Mucosa of gallbladder (tissue), 1 donor: ENCODE data around the gene SPIB. TPM values are rescaled to one million over a fixed set of nuclear protein-coding genes. Genes with fewer than 3 reads are reported as not detected.
"Not testable (repeated sequence)": the region's sequence is repeated elsewhere in the genome, so short reads cannot be mapped to it uniquely, and the experiment has no call there.

Experiments
- DNase-seq: peaks from one replicate; pipeline ENCODE4 v3.0.0-alpha.2; 2020; ENCODE audit warnings: low spot score
- total RNA-seq: library from RNA; stranded (reverse); gene quantifications from one replicate; pipeline ENCODE4 v1.2.1, GENCODE V29; 2021
- donor health status: DM: no; HTN: no; CAD: no.

Gene SPIB
- total RNA-seq, 1 donor from 2014 or later = 1.8 TPM

DNA sequence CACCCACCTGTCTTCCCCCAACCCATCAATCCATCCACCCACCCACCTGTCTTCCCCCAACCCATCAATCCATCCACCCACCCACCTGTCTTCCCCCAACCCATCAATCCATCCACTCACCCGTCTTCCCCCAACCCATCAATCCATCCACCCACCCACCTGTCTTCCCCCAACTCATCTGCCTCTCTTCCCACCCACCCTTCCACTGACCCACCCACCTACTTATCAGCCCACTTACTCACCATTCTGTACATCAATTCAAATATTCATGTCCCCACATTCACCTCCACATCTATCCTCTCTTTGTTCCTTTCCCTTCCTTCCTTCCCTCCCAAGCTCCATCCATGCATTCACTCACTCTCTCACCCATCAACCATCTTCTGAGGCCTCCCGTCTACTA lies 20.4 kb downstream of the SPIB start:
- DNase-seq = not testable (repeated sequence)

- DNase-seq = no peak
These were observed 25.3 kb downstream of the SPIB start for GRCh38 chr19:50444059-50444458.

- DNase-seq = no peak
These were observed 28.3 kb downstream of the SPIB start for GRCh38 chr19:50447053-50447452.

DNA sequence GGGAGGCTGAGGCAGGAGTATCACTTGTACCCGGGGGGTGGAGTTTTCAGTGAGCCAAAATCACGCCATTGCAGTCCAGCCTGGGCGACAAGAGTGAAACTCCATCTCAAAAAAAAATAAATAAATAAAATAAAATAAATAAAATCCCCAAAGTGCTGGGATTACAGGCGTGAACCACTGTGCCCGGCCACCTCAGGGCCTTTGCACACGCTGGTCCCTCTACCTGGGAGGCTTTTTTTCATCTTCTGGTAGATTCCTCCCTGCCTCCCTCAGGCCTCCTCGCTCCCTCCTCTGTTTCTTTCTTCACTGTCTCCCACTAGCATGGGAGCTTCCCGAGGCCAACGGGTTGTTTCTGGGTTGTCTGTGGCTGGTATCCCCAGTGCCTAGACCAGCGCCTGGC lies 29.0 kb downstream of the SPIB start:
- DNase-seq = no peak

DNA sequence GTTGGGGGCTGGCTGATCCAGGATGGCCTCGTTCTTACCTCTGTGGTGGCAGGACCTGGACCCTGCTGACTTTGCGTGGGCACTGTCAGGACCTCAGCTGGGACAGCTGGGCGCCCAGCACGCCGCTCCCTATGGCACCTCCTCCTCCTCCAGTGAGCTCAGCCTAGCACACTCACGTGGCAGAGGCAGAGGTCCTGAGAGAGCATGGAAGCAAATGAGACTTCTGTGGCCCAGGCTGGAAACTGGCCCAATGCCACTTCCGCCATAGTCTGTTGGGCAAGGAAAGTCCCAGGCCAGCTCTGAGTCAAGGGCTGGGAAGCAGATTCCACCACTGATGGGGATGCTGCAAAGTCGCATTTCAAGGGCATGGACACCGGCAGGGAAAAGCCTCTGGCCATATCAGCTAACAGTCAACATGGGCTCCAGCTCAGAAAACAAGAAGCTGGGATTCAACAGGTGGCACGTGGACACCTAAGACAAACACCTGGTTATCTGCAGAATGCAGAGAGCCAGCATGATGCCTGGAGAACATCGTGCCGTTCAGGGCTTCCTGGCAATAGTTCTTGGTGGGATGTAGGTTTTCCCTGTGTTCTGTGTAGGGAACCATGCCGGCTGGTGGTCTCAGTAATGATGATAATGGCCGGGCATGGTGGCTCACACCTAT lies 30.6 kb downstream of the SPIB start:
- DNase-seq = no peak

- no peak for DNase-seq
These were observed 31.9 kb downstream of the SPIB start for GRCh38 chr19:50450369-50451222.

- DNase-seq = no peak
These were observed 32.4 kb downstream of the SPIB start for GRCh38 chr19:50451223-50451534.

DNA sequence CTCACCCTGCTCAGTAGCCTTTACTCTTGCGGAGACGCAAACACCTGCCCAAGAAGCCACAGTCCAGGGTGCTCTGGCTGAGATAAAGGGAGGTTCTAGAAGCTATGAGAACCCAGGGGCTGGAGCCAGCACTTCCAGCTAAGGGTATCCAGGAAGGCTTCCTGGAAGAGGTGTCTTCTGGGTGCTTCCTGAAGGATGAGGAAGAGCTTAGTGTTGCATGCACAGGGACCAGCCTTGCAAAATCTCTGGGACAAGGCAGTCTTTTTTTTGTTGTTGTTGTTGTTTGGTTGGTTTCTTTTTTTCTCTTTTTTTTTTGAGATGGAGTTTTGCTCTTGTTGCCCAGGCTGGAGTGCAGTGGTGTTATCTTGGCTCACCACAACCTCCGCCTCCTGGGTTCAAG lies 34.5 kb downstream of the SPIB start:
- no peak for DNase-seq

GRCh38 chr19:50455992-50456391 lies 37.3 kb downstream of the SPIB start:
- DNase-seq = no peak

DNA sequence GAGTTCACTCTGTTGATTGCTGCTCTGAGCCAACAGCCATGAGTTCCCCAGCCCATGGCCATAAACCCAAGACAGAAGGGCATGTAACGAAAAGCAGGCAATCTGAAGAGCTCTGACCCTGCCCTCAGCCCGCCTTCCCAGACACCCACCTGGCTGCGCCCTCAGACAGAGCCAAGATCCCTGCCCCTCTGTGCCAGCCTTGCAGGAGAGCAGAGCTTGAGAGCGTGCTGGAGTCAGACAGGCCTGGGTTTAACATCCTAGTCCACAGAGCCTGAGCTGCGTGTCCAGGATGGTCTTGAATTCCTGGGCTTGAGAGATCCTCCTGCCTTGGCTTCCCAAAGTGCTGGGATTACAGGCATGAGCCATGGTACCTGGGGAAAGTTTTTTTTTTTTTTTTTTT lies 38.6 kb downstream of the SPIB start:
- DNase-seq = no peak

- no peak for DNase-seq
These were observed 39.8 kb downstream of the SPIB start for GRCh38 chr19:50458396-50459066.

DNA sequence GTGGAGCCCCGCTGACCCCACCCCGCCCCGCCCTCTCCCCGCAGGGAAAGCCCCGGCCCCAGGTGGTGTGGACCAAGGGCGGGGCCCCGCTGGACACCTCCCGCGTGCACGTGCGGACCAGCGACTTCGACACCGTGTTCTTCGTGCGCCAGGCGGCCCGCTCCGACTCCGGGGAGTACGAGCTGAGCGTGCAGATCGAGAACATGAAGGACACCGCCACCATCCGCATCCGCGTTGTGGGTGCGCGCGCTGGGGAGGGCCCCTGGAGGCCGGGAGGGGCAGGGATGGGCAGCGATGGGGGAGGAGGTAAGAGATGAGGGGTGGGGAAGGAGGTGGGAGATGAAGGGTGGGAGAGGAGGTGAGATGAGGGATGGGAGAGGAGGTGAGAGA lies 40.3 kb downstream of the SPIB start:
- DNase-seq = no peak

GRCh38 chr19:50459638-50460037 lies 40.9 kb downstream of the SPIB start:
- no peak for DNase-seq

DNA sequence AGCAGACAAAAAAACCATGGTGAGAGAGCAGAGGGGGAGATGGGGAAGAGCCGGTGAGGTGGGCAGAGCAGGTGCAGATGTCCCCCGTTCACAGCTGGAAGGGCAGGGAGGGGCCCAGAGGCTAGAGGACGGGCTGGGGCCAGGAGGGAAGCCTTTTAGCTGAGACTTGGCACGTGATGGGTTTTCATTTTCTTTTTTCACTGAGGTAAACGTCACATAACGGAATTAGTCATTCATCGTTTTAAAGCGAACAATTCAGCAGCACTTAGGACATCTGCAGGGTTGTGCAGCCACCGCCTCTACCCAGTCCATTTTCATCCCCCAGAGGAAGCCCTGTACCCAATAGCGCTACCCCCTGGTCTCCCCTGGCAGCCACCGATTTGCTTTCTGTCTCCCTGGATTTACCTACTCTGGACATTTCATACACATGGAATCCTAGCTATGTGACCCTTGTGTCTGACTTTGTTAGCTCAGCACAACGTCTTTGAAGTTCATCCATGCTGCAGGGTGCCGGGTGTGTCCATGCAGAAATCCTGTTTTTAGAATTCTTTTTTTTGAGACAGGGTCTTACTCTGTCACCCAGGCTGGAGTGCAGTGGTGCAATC lies 41.5 kb downstream of the SPIB start:
- DNase-seq = no peak

DNA sequence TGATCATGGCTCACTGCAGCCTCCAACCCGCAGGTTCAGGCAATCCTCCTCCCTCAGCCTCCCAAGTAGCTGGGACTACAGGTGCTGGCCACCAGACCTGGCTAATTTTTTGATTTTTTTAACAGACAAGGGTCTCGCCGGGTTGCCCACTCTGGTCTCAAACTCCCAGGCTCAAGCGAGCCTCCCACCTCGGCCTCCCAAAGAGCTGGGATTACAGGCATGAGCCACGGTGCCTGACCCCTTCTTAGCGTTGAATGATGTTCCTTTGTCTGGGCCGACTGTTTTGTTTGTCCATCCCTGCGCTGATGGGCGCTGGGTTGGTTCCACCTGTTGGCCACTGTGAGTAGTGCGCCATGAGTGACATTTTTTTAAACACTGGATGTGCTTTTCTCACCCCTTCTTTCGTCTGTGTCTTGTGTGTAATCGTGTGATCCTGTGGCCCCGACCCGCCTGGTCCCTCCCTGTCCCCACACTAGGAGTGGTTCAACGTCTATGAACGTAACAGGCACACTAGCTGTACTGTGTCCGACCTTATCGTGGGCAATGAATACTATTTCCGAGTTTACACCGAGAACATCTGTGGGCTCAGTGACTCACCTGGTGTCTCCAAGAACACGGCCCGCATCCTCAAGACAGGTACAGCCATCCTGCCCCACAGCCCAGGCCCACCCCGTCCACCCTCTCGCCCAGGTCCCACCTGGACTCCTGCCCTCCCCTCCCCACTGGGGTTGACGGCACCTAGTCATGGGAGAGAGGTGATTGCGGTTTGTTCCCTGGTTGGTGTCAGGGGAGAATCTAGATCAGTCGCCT lies 42.5 kb downstream of the SPIB start:
- peak; percentile 56 for DNase-seq

DNA sequence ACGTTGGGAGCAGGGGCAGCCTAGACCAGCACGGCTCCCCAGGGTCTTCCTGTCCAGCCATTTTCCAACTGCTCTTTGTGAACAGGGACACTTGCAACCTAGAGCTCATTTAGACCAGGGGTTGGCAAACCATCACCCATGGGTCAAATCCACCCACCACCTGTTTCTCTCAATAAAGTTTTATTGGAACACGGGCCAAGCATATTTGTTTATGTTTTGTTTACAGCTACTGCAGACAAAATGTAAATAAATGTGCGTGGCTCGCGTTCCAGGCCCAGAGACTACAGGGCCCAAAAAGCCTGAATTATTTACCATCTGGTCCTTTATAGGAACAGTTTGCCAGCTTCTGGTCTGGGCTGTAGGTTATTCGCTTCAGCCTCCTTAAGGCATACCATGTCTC lies 44.2 kb downstream of the SPIB start:
- no peak for DNase-seq

- DNase-seq = no peak
These were observed 45.6 kb downstream of the SPIB start for GRCh38 chr19:50464348-50464747.

- DNase-seq = no peak
These were observed 46.3 kb downstream of the SPIB start for GRCh38 chr19:50465000-50465399.

DNA sequence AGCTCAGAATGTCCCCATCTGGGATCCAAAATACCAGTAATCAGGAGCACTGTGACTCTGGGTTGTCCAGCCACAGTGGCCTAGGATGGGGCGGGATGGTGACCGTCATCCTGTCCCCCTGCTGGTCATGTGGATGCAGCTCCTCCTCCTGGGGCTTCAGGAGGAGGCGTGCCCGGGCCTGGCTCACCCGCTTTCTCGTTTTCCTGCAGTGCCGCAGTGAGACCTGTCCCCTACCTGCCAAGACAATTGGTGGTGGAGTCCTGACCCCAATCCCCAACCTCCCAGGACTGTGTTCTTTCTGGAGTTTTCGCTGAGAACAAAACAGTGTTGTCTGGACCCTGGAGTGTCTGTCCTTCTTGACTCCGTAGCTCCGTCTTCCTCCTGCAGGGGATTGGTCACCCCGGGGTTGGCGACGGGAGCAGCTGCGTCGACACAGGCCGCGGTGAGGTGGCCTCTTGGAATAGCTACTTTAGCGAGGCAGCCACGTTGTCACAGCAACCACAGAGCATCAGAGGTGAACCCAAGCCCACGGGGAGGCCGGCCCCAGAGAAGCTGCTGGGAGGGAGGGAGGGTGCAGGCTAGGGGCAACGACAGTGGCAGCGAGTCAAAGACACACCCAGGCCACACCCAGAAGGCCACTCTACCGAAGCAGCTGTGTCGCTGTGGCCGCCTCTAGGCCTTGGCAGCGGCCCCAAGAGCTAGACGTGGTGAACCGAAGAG lies 47.4 kb downstream of the SPIB start:
- DNase-seq = peak; percentile 34

DNA sequence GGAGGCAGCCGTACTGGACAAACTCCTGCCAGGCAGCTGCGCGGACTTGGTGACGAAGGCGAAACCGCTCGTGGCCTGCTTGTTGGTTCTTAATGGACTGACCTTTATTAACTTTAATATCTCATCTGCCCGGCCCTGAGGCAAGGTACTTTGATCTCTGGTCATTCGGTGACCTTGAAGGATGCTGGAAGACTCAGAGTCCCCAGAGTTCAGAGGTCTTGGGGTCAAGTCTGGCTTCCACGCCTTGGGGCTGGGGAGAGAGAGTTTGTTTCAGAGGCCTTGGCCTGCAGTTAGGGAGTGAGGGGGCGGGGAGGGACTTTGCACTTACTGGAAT lies 47.9 kb downstream of the SPIB start:
- no peak for DNase-seq

DNA sequence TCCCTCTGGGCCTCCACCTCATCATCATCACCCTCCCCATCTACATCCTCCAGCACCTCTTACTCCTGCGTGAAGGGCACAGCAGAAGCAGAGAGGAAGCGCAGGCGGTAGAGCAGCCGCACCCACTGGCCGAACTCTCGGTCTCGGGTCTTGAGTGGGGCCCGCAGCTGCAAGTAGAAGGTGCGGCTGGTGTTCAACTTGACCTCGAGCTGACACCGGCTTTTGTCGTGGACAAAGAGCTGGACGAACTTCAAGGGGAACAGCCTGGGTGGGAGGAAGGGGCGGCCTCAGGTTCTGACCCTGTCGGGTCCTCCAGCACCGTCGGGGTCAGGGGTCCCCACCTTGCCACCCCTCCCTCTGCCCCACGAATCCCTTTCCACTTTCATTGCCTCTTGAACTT lies 48.8 kb downstream of the SPIB start:
- no peak for DNase-seq
